H9 (cell line): ENCODE data around the gene RNF224. TPM values are rescaled to one million over a fixed set of nuclear protein-coding genes. Genes with fewer than 3 reads are reported as not detected.

Experiments used
- DNase-seq: peaks from one replicate; pipeline ENCODE4 v3.0.0-alpha.2; 2017
- H2AFZ ChIP-seq: one replicate; pipeline ENCODE4 v1.6.1; 2013; ENCODE audit warnings: mild to moderate bottlenecking, low read length, control low read depth, moderate library complexity
- H2AK5ac ChIP-seq: 2 replicates; pipeline ENCODE4 v1.6.1; 2013; ENCODE audit warnings: low read length, control low read depth, mixed read lengths; ENCODE audit not compliant: insufficient read length
- H2BK120ac ChIP-seq: one replicate; pipeline ENCODE4 v1.6.1; 2013; ENCODE audit warnings: low read depth, mild to moderate bottlenecking, low read length, control low read depth, inconsistent platforms; ENCODE audit not compliant: poor library complexity, severe bottlenecking
- H2BK12ac ChIP-seq: 2 replicates; pipeline ENCODE4 v1.6.1; 2013; ENCODE audit warnings: low read length, control low read depth, mixed read lengths, low read depth; ENCODE audit not compliant: insufficient read length
- H2BK15ac ChIP-seq: 2 replicates; pipeline ENCODE4 v1.6.1; 2013; ENCODE audit warnings: low read depth, low read length, control low read depth
- H2BK20ac ChIP-seq: one replicate; pipeline ENCODE4 v1.6.1; 2013; ENCODE audit warnings: low read depth, mild to moderate bottlenecking, low read length, control low read depth, inconsistent platforms; ENCODE audit not compliant: poor library complexity, severe bottlenecking
- H2BK5ac ChIP-seq: 2 replicates; pipeline ENCODE4 v1.6.1; 2013; ENCODE audit warnings: low read length, control low read depth, mixed read lengths; ENCODE audit not compliant: insufficient read length
- H3K14ac ChIP-seq: 2 replicates; pipeline ENCODE4 v1.6.1; 2013; ENCODE audit warnings: low read length, control low read depth; ENCODE audit not compliant: insufficient read depth
- H3K18ac ChIP-seq: 2 replicates; pipeline ENCODE4 v1.6.1; 2013; ENCODE audit warnings: low read depth, mild to moderate bottlenecking, mixed read lengths, low read length, control low read depth; ENCODE audit not compliant: insufficient read length
- H3K23ac ChIP-seq: 2 replicates; pipeline ENCODE4 v1.6.1; 2013; ENCODE audit warnings: low read length, control low read depth, mixed read lengths, low read depth; ENCODE audit not compliant: insufficient read length
- H3K23me2 ChIP-seq: 2 replicates; pipeline ENCODE4 v1.6.1; 2013; ENCODE audit warnings: low read depth, mild to moderate bottlenecking, mixed read lengths, low read length, control low read depth; ENCODE audit not compliant: insufficient read length, poor library complexity, severe bottlenecking
- H3K27ac ChIP-seq: 2 replicates; pipeline ENCODE4 v1.5.1; 2013; ENCODE audit warnings: low read length, control low read depth, mixed read lengths, low read depth; ENCODE audit not compliant: insufficient read length
- H3K27me3 ChIP-seq: 2 replicates; pipeline ENCODE4 v1.6.1; 2013; ENCODE audit warnings: low read length, control low read depth, inconsistent platforms; ENCODE audit not compliant: insufficient read depth
- H3K4ac ChIP-seq: 2 replicates; pipeline ENCODE4 v1.6.1; 2013; ENCODE audit warnings: low read depth, mild to moderate bottlenecking, control low read depth, inconsistent platforms, low read length, moderate library complexity
- H3K4me1 ChIP-seq: 2 replicates; pipeline ENCODE4 v1.6.1; 2013; ENCODE audit warnings: low read length, control low read depth, inconsistent platforms; ENCODE audit not compliant: insufficient read depth
- H3K4me2 ChIP-seq: 2 replicates; pipeline ENCODE4 v1.6.1; 2013; ENCODE audit warnings: low read length, control low read depth, mixed read lengths; ENCODE audit not compliant: insufficient read length, insufficient read depth
- H3K56ac ChIP-seq: 2 replicates; pipeline ENCODE4 v1.6.1; 2013; ENCODE audit warnings: low read depth, mild to moderate bottlenecking, mixed read lengths, low read length, control low read depth; ENCODE audit not compliant: insufficient read length
- H3K79me1 ChIP-seq: 2 replicates; pipeline ENCODE4 v1.6.1; 2013; ENCODE audit warnings: low read depth, mild to moderate bottlenecking, moderate library complexity, low read length, control low read depth, inconsistent platforms; ENCODE audit not compliant: insufficient read depth, poor library complexity, severe bottlenecking
- H3K79me2 ChIP-seq: 2 replicates; pipeline ENCODE4 v1.6.1; 2013; ENCODE audit warnings: low read length, control low read depth, inconsistent platforms; ENCODE audit not compliant: insufficient read depth
- H3K9ac ChIP-seq: 2 replicates; pipeline ENCODE4 v1.6.1; 2013; ENCODE audit warnings: low read length, control low read depth, mixed read lengths; ENCODE audit not compliant: insufficient read length; ENCODE audit errors: extremely low read depth
- H3K9me3 ChIP-seq: one replicate; pipeline ENCODE4 v1.6.1; 2013; ENCODE audit warnings: low read depth, low read length, inconsistent platforms; ENCODE audit not compliant: control insufficient read depth
- H3T11ph ChIP-seq: one replicate; pipeline ENCODE4 v1.6.1; 2013; ENCODE audit warnings: mild to moderate bottlenecking, low read length, control low read depth, inconsistent platforms
- H4K20me1 ChIP-seq: one replicate; pipeline ENCODE4 v1.6.1; 2013; ENCODE audit not compliant: control insufficient read depth, insufficient read length, insufficient read depth
- H4K5ac ChIP-seq: 2 replicates; pipeline ENCODE4 v1.6.1; 2013; ENCODE audit warnings: low read depth, mild to moderate bottlenecking, mixed read lengths, low read length, control low read depth; ENCODE audit not compliant: insufficient read length
- H4K8ac ChIP-seq: replicated peaks from 2 replicates; pipeline ENCODE4 v1.6.1; 2013; ENCODE audit warnings: low read length, control low read depth, mixed read lengths, low read depth; ENCODE audit not compliant: insufficient read length
- H4K91ac ChIP-seq: 2 replicates; pipeline ENCODE4 v1.6.1; 2013; ENCODE audit warnings: low read depth, mild to moderate bottlenecking, moderate library complexity, mixed read lengths, low read length, control low read depth; ENCODE audit not compliant: insufficient read length
- H3K27ac Mint-ChIP-seq, 3 experiments: 2 replicates in 2 of 3; 3 replicates in 1 of 3; pipeline ENCODE4 v1.8.0; 2020 to 2021; ENCODE audit warnings: mixed read lengths in 3 of 3, mild to moderate bottlenecking in 1 of 3, moderate library complexity in 1 of 3
- H3K27me3 Mint-ChIP-seq: 2 replicates; pipeline ENCODE4 v1.8.0; 2021; ENCODE audit warnings: low read depth, mild to moderate bottlenecking, moderate library complexity, mixed read lengths
- H3K36me3 Mint-ChIP-seq, 3 experiments: 2 replicates in 2 of 3; 3 replicates in 1 of 3; pipeline ENCODE4 v1.8.0; 2020 to 2021; ENCODE audit warnings: low read depth in 3 of 3, mixed read lengths in 3 of 3; ENCODE audit not compliant: insufficient read depth in 1 of 3
- H3K4me1 Mint-ChIP-seq, 2 experiments: 2 replicates each; pipeline ENCODE4 v1.8.0; 2020; ENCODE audit warnings: mixed read lengths in 2 of 2
- H3K4me3 Mint-ChIP-seq, 2 experiments: 2 replicates in 1 of 2; 3 replicates in 1 of 2; pipeline ENCODE4 v1.8.0; 2020 to 2021; ENCODE audit warnings: mild to moderate bottlenecking in 2 of 2, mixed read lengths in 2 of 2, moderate library complexity in 1 of 2
- H3K9me3 Mint-ChIP-seq, 2 experiments: 2 replicates in 1 of 2; 3 replicates in 1 of 2; pipeline ENCODE4 v1.8.0; 2020; ENCODE audit warnings: mild to moderate bottlenecking in 2 of 2, mixed read lengths in 2 of 2, moderate library complexity in 1 of 2
- CTCF ChIP-seq: fragments of 200-600 bp; sonication (generic); conservative IDR thresholded peaks from 3 replicates; pipeline ENCODE4 v1.8.0; 2021; ENCODE audit warnings: antibody characterized with exemption, mild to moderate bottlenecking
- WGBS: extraction: QIAGEN DNeasy Blood & Tissue Kit; methylation state at CpG from one replicate; pipeline ENCODE4 v1.1.7; 2013; ENCODE audit warnings: missing lambda C conversion rate, low lambda C conversion rate, mixed read lengths; ENCODE audit not compliant: insufficient read length; ENCODE audit errors: extremely low coverage; 5-methylcytosine and 5-hydroxymethylcytosine counted together
- total RNA-seq: library from RNA; stranded (reverse); gene quantifications from 2 replicates; pipeline ENCODE4 v1.2.1, GENCODE V29; 2021

Gene RNF224
- total RNA-seq, 1 experiment from 2014 or later = 0.15 TPM

GRCh38 chr9:137212520-137212919 is 14.8 kb upstream of the RNF224 start:
- WGBS = no CpG with 5 or more reads among the region's 21 CpGs
- H3K79me1 ChIP-seq = peaks cover under 1% of the 10 kb centered on the region

More at GRCh38 chr9:137212520-137212919, 14.8 kb upstream of the RNF224 start:
- no peaks in the 10 kb centered on the region for H3K79me2 ChIP-seq
- no peaks in the 10 kb centered on the region for H4K20me1 ChIP-seq
- no peak overlapping the region for H4K8ac ChIP-seq
- no peaks in the 10 kb centered on the region; the same call in 1 of the 2 replicates for H3K4me1 ChIP-seq
- H3K27me3 ChIP-seq = no peaks in the 10 kb centered on the region
- H3K4me2 ChIP-seq = no peak overlapping the region
- no peaks in the 10 kb centered on the region for H3K27me3 Mint-ChIP-seq
- H3K36me3 Mint-ChIP-seq = peaks cover 6 to 41% (median 32%) of the 10 kb centered on the region in 3 experiments; a peak in 6 of 7 replicates
- no peak overlapping the region for H3K27ac ChIP-seq
- H3K23me2 ChIP-seq = no peaks in the 10 kb centered on the region
- no peak overlapping the region for H2AK5ac ChIP-seq
- no peak overlapping the region for H4K91ac ChIP-seq
- peaks cover 4 to 5% of the 10 kb centered on the region in 2 experiments for H3K4me1 Mint-ChIP-seq
- H3K4ac ChIP-seq = no peak overlapping the region
- H2BK20ac ChIP-seq = no peak overlapping the region
- H3K27ac Mint-ChIP-seq = no peak overlapping the region
- no peaks in the 10 kb centered on the region for H3K9me3 Mint-ChIP-seq
- no peak overlapping the region for H2BK120ac ChIP-seq
- H3K9ac ChIP-seq = no peak overlapping the region
- no peak overlapping the region for H3T11ph ChIP-seq
- H3K14ac ChIP-seq = no peak overlapping the region
- H2BK12ac ChIP-seq = no peak overlapping the region
- no peak overlapping the region for H4K5ac ChIP-seq
- TF ChIP-seq CTCF = no peak; the same call in 2 of the 3 replicates
- no peak overlapping the region for H2BK5ac ChIP-seq
- no peak overlapping the region for H3K18ac ChIP-seq
- H3K4me3 Mint-ChIP-seq = no peak overlapping the region
- H2AFZ ChIP-seq = no peak overlapping the region
- H2BK15ac ChIP-seq = no peak overlapping the region
- H3K56ac ChIP-seq = no peak overlapping the region
- no peaks in the 10 kb centered on the region for H3K9me3 ChIP-seq
- H3K23ac ChIP-seq = no peak overlapping the region
- no peak for DNase-seq
